ENCODE measurements around the gene C19orf38. TPM values are rescaled to one million over a fixed set of nuclear protein-coding genes. Genes with fewer than 3 reads are reported as not detected.
"Not testable (repeated sequence)": the region's sequence is repeated elsewhere in the genome, so short reads cannot be mapped to it uniquely, and the experiment has no call there.

Gene C19orf38
- total RNA-seq, 1 donor from 2014 or later, result 0.13 TPM

GRCh38 chr19:10820173-10820572 lies 28.0 kb upstream of the C19orf38 start:
- DNase-seq (ENCODE audit: low read depth in 2 of 2), result no peak

DNA sequence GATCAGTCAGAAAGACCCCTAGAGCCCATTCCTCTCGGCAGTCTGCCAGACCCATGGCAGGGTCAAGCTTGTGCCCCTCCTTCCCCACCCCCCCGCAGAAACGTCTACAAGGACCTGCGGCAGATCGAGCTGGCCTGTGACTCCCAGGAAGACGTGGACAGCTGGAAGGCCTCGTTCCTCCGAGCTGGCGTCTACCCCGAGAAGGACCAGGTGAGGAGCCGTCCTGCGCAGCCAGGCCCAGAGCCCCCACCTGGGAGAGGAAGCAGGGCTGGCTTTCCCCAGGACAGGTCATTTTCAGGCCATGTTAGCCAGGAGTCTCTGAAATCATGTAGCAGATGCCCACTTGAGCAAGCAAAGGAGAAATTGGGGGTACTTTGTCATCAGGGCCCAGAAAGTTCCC lies 24.5 kb upstream of the C19orf38 start:
- no peak for DNase-seq (ENCODE audit: low read depth in 2 of 2)

- no peak for DNase-seq (ENCODE audit: low read depth in 2 of 2)
Measured at GRCh38 chr19:10826231-10826630, 22.0 kb upstream of the C19orf38 start.

- DNase-seq (ENCODE audit: low read depth in 2 of 2), result no peak
Measured at GRCh38 chr19:10826846-10827245, 21.4 kb upstream of the C19orf38 start.

DNA sequence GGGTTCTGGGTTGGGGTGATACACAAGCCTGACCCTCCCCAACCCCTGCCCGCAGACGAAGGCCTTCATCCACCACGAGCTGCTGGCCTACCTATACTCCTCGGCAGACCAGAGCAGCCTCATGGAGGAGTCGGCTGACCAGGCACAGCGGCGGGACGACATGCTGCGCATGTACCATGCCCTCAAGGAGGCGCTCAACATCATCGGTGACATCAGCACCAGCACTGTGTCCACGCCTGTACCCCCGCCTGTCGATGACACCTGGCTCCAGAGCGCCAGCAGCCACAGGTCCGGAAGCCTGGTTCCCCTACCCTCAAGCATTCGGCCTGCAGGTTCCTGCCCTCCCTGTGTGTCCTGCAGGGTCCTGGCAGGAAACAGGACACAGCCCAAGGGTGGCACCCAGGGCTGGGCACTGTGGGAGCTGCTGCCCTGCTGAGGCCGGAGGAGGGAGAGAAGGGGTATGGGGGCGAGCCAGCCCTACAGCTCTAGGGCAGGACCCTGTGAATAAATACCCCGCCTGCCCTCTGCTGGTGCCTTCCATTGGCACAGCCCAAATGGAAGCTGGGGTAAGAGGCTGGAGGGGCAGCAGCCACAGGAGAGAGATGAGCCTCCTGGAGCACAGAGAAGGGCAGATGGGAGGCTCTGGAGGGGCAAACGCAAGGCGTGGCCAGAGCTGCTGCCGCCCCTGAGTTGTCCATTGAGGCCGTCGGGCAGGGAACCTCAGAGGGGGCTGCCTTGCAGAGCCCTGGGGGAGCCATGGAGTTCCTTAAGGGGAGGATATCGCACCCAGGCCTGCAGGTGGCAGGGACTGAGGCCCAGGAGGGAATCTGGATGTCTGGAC lies 19.0 kb upstream of the C19orf38 start:
- DNase-seq (ENCODE audit: low read depth in 2 of 2), result no peak

DNA sequence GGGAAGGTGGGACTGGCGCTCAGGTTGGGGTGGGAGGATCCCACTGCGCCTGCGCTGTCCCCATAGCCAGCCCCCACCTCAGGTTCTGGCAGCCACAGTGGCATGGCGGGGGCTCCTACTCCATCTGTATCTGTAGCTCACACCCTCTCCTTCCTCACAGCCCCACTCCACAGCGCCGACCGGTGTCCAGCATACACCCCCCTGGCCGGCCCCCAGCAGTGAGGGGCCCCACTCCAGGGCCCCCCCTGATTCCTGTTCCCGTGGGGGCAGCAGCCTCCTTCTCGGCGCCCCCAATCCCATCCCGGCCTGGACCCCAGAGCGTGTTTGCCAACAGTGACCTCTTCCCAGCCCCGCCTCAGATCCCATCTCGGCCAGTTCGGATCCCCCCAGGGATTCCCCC lies 18.2 kb upstream of the C19orf38 start:
- no peak for DNase-seq (ENCODE audit: low read depth in 2 of 2)

- DNase-seq (ENCODE audit: low read depth in 2 of 2), result no peak
Measured at GRCh38 chr19:10830370-10830769, 17.8 kb upstream of the C19orf38 start.

GRCh38 chr19:10830931-10831779 lies 17.1 kb upstream of the C19orf38 start:
- no peak for DNase-seq (ENCODE audit: low read depth in 2 of 2)

- no peak for DNase-seq (ENCODE audit: low read depth in 2 of 2)
Measured at GRCh38 chr19:10831987-10832938, 16.0 kb upstream of the C19orf38 start.

- DNase-seq (ENCODE audit: low read depth in 2 of 2), result no peak
Measured at GRCh38 chr19:10832939-10833296, 15.3 kb upstream of the C19orf38 start.

- DNase-seq (ENCODE audit: low read depth in 2 of 2), result no peak
Measured at GRCh38 chr19:10835089-10835753, 13.0 kb upstream of the C19orf38 start.

- DNase-seq (ENCODE audit: low read depth in 2 of 2), result peak; percentile 98 to 100
Measured at GRCh38 chr19:10835754-10836478, 12.3 kb upstream of the C19orf38 start, which contains the start of gene TMED1. TMED1 (minus strand) TSS chr19:10836212; CDS start chr19:10836191, 21 bp downstream.

DNA sequence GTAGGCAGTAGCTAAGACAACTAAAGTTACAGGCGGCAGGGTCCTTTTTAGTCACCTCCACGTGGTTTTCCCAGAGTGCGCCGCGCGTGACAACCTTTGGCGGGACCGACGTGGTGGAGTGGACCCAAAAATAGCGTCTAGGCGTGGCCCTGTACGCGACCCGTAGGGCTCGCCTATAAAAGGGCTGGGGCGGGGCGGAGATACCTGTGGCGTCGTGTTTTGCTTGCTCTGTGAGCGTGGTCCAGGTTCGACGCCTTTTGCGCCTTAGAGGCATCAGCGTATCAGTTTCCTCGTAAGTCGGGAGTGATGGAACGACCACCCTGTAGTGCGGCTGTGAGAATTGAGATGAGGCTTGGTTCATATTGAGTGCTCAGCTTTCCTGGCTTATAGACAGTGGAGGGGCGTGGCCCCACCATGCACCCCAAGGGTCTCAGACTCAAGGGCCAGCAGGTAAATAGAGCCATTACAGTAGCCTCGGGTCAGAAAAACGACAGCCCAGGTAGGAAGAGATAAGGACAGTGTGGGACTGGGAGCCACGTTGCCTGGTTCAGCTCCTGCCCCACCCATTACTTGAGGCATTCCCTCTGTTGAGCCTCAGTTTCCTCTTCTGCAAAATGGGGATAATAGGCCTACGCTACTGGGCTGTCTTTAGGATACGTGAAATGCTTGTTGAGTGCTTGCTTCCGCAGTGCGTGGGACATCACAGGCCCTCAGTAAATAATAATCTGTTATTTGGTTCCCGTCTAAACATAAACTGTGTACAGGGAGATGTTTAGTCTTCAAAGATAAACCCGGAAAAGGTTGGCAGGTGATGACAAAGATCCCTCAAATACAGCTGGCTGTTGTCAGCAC lies 11.5 kb upstream of the C19orf38 start:
- DNase-seq (ENCODE audit: low read depth in 2 of 2), result no peak

- not testable (repeated sequence) for DNase-seq (ENCODE audit: low read depth in 2 of 2)
Measured at GRCh38 chr19:10837649-10838048, 10.6 kb upstream of the C19orf38 start.

DNA sequence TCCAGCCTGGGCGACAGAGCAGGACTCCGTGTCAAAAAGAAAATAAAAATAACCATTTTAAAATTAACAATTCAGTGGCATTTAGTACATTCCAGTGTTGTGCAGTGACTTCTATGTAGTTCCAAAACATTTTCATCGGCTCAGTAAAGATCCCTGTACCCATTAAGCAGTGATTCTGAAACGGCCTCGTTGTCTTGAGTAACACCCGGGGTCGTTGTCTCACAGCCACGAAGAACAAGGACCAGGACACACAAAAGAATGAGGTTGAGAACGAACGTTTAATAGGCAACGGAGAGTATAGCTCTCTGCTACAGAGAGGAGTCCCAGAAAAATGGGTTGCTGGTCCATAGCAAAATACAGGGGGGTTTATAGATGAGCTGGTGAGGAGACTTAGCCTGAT lies 9.8 kb upstream of the C19orf38 start:
- DNase-seq (ENCODE audit: low read depth in 2 of 2), result no peak

- DNase-seq (ENCODE audit: low read depth in 2 of 2), result no peak
Measured at GRCh38 chr19:10839114-10840050, 8.8 kb upstream of the C19orf38 start.

DNA sequence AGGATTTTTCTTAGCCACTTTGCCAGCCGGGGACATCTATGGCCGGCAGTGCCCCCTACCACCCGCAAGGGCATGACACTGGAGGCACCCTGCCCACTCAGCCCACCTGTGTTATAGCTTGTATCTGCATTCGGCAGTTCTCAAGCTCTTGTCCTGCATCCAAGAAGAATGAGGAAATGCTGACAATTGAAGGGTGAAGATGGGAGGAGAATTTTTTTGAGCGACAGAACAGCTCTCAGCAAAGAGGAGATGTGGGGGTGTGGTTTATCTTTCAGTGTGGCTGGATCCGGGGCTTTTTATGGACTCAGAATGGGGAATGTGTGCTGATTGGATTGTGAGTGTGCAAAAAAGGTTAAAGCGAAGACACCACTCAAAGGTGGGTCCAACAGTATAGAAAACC lies 5.4 kb upstream of the C19orf38 start:
- no peak for DNase-seq (ENCODE audit: low read depth in 2 of 2)
